NT2/D1 (cell line): ENCODE data around the gene IGSF9B.

Source experiments
- SUZ12 ChIP-seq: IDR thresholded peaks from 2 replicates; pipeline ENCODE4 v1.6.1; 2011; ENCODE audit not compliant: insufficient read length, insufficient read depth; ENCODE audit errors: extremely low read depth
- YY1 ChIP-seq: IDR thresholded peaks from 2 replicates; pipeline ENCODE4 v1.6.1; 2011; ENCODE audit not compliant: insufficient read length, insufficient read depth

DNA sequence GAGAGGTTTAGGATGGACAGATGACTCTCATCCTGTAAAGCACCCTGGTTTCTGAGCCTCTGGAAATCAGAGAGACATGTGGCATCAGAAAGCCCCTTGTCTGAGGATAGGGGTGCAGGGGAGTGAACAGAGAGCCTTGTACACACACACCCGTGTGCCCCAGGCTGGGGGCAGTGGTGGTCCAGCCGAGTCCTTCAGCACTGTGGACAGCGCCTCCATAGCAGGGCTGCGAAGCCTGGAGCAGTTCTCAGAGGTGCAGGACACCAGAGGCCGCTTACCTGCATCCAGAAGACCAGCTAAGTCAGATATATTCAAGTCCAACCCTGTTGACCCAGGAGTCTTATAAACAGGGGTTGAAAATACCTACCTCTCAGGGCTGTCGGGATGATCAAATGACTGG is 11.5 kb upstream of the IGSF9B start:
- no peak for TF ChIP-seq YY1
- no peak for TF ChIP-seq SUZ12
